ENCODE data around the gene CD82.
"Not testable (repeated sequence)": the region's sequence is repeated elsewhere in the genome, so short reads cannot be mapped to it uniquely, and the experiment has no call there.

CD82 gene

GRCh38 chr11:44634401-44635281, 69.2 kb downstream of the CD82 start:
- no peak for DNase-seq
- in situ Hi-C loops (cut with MboI; ENCODE audit: low pct_unique_long_range_greater_than_20kb, low sequenced_read_pairs): no loop called here

- no peak for DNase-seq
- in situ Hi-C loops (cut with MboI; ENCODE audit: low pct_unique_long_range_greater_than_20kb, low sequenced_read_pairs): no loop called here
Observed at GRCh38 chr11:44637487-44637886, 72.0 kb downstream of the CD82 start.

DNA sequence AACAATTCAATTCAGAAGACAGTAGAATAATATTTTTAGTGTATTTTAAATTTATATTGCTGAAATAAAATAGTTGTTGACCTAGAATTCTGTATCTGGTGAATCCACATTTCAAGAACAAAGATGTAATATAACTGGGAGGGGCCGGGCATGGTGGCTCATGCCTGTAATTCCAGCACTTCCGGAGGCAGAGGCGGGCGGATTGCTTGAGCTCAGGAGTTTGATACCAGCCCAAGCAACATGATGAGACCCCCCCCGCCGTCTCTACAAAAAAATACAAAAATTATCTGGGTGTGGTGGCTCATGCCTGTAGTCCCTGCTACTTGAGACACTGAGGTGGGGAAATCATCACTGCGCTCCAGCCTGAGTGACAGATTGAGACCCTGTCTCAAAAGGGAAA, 72.6 kb downstream of the CD82 start:
- no peak for DNase-seq
- in situ Hi-C loops (cut with MboI; ENCODE audit: low pct_unique_long_range_greater_than_20kb, low sequenced_read_pairs): no loop called here

DNA sequence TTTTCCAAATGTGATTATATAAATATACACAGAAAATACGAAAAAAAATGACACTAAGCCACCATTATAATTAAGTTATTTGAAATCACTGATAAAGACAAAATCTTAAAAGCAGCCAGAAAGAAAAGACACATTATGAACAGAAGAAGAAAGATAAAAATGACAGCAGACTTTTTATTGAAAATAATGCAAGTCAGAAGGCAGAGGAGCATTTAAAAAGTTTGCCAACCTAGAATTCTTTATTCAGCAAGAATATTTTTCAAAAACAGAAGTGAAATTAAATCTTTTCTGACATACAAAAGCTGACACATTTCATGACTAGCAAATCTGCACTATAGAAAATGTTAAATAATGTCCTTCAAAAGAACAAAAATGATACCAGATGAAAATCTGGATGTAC, 77.8 kb downstream of the CD82 start:
- DNase-seq: no peak
- in situ Hi-C loops (cut with MboI; ENCODE audit: low pct_unique_long_range_greater_than_20kb, low sequenced_read_pairs): no loop called here

DNA sequence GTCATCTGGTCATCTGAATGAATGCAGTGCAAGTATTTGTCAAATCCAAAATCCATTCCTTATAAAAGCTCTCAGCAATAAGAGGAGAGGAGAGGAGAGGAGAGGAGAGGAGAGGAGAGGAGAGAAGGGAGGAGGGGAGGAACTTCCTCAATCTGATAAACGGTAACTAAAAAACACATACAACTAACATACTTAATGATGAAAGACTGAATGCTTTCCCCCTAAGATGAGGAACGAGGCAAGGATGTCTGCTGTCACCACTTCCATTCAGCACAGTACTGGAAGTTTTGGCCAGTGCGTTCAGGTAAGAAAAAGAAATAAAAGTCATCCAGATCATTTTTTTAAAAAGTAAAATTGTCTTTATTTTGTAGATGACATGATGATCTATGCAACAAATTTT, 80.4 kb downstream of the CD82 start:
- DNase-seq: no peak
- in situ Hi-C loops (cut with MboI; ENCODE audit: low pct_unique_long_range_greater_than_20kb, low sequenced_read_pairs): no loop called here

- DNase-seq; in situ Hi-C loops (cut with MboI; ENCODE audit: low pct_unique_long_range_greater_than_20kb, low sequenced_read_pairs): not testable (repeated sequence)
Observed at GRCh38 chr11:44647255-44647955, 81.9 kb downstream of the CD82 start.

GRCh38 chr11:44648109-44648508, 82.6 kb downstream of the CD82 start:
- no peak for DNase-seq
- in situ Hi-C loops (cut with MboI; ENCODE audit: low pct_unique_long_range_greater_than_20kb, low sequenced_read_pairs): no loop called here

DNA sequence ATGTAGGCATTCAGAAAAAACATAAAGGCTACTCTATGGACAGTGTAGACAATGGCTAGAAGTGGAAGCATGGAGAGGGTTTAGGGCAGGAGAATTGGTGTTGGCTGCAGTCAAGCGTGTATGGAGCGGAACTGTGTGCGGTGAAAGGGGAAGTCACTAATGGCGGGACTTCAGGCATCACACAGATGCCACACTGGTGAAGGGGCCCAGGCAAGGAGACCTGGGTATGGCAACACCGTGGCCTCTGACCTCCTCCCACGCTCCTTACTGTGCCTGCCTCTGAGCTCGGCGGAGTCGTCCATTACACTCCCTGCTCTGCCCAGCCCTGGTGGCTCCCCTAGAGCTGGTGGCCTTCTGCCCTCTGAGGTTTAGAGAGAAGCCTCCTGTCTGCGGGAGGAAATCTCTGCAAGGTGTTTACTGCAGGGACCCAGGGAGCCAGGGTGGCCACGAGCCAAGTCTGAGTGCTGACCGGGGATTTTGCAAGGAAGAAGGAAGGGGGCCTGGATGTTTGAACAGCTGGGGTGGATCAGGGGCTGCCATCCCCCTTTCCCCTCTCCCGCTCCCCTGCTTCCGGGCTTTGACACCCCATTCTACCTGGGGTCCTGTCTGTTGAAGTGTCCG, 86.2 kb downstream of the CD82 start:
- in situ Hi-C loops (cut with MboI; ENCODE audit: low pct_unique_long_range_greater_than_20kb, low sequenced_read_pairs): no loop called here
- DNase-seq: peak; percentile 65

DNA sequence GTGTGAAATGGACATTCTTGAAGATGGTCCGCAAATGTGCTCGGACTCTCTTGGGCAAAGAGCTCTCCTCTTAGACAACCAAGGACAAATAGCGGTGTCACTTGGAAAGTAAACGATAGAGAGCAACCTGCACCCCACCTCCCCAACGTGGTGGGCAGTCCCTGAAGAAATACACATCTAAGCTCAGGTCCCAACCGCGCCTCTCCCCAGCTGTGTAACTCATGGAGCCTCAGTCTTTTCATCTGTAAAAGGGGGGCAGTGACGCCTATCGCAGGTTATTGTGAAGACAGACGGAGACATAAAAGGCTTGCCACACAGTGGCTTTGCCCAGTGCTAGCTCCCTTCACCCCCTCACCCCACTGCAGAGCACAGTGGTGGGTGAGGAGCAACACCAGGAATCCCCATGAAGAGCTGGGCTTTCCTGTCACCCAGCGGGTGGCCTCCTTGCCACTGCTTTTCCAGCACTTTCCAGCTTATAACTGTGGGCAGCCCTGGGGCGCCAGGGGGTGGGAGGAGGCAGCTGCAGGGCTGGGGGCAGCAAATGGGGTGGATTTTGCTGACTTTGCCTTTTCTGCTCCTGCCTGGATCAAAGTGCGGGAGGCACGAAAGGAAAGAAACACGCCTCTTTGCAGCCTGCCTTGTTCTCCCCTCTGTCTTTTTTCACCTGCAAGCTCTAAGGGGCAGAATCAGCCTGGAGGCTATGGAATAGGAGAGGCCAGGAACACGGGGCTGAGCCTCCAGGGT, 87.6 kb downstream of the CD82 start:
- DNase-seq: no peak
- in situ Hi-C loops (cut with MboI; ENCODE audit: low pct_unique_long_range_greater_than_20kb, low sequenced_read_pairs): no loop called here

DNA sequence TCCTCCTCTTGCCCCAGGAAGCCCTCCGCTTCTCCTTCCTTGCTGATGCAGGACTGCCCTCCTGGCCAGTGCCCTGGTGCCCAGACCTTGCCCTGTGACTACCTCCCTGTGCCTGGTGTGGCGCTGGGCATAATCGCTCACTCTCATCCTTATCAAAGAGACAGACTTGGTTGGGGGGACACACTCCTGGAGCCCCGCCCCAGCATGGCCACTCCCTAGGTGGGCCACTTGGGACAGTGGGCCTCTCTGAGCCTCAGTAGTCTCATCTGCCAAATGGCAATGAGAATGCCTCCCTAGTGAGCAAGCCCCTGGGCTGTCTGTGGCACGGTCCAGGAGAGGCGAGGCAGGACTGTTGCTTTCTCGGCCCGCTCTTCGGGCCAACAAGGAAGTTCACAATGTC, 88.6 kb downstream of the CD82 start:
- in situ Hi-C loops (cut with MboI; ENCODE audit: low pct_unique_long_range_greater_than_20kb, low sequenced_read_pairs): no loop called here
- DNase-seq: no peak

DNA sequence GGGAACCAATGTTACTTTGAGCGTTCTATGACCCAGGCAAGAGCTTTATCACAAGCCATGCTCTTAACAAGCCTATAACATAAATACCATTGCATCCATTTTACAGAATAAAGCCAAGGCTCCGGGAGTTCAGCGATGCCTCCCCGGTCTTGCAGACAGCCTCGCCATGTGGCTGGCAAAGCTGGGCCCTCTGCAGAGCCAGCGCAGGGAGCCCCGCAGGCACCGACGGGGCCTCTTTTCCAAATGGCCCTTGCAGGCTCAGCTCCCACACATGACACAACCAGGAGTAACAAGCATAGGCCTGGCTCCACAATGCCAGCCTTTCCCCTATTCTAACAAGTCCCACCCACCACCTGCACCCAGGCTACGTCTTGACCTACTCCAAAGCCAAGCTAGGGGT, 89.1 kb downstream of the CD82 start:
- no peak for DNase-seq
- in situ Hi-C loops (cut with MboI; ENCODE audit: low pct_unique_long_range_greater_than_20kb, low sequenced_read_pairs): no loop called here

DNA sequence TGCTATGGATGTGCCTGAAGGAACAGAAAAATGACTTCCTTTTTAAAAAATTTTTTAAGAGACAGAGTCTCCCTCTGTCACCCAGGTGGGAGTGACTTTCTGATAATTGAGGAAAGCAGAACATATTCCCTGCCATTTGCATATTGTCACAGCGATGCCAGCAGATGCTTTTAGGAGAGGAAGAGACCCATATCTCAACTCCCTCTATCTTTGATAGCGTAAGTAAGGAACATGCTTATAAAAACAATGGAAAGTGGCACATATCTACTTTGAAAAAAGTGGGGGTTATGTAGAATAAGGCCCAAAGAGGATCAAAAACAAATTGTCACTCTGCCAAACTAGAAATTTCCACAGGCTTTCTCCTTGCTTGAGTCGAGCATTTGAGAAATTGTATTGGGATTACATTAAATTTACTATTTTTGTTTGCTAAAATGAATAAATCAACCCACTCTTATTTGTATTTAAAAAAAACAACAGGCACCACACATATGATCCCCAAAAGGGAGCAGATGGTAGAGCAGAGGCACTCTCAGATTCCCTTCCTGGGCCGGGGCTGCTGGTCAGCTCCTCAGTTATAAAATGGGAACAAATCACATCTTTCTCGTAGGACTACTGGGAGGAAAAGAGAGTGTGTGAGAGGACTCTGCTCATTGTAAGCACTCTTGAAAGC, 92.5 kb downstream of the CD82 start:
- no peak for DNase-seq
- in situ Hi-C loops (cut with MboI; ENCODE audit: low pct_unique_long_range_greater_than_20kb, low sequenced_read_pairs): no loop called here

DNA sequence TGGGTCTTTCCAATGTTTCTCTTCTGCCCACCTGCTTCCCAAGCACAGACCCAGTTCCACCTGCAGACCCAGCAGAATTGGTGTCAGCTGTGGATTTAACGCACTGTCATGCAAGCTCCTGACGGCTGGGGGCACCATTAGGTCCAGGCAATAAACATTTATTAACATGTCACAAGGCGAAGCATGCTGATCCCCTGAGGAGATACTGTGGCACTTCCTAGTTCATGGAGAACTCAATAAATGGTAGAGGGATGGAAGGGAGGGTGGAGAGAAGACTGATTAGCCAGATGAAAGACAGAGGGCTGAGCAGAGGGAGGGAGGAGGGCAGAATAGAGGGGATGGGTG, 93.0 kb downstream of the CD82 start:
- peak; percentile 14 for DNase-seq
- in situ Hi-C loops (cut with MboI; ENCODE audit: low pct_unique_long_range_greater_than_20kb, low sequenced_read_pairs): no loop called here

- in situ Hi-C loops (cut with MboI; ENCODE audit: low pct_unique_long_range_greater_than_20kb, low sequenced_read_pairs): no loop called here
- DNase-seq: no peak
Observed at GRCh38 chr11:44659641-44660040, 94.2 kb downstream of the CD82 start.

DNA sequence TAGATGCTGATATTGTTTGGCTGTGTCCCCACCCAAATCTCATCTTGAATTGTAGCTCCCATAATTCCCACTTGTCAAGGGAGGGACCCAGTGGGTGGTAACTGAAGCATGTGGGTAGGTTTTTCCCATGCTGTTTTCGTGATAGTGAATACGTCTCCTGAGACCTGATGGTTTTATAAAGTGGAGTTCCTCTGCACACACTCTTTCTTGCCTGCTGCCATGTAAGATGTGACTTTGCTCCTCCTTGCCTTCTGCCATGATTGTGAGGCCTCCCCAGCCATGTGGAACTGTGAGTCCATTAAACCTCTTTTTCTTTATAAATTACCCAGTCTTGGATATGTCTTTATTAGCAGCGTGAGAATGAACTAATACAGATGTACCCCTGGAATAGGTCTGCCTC, 95.1 kb downstream of the CD82 start:
- DNase-seq; in situ Hi-C loops (cut with MboI; ENCODE audit: low pct_unique_long_range_greater_than_20kb, low sequenced_read_pairs): not testable (repeated sequence)

GRCh38 chr11:44661311-44661717, 95.9 kb downstream of the CD82 start:
- DNase-seq: no peak
- in situ Hi-C loops (cut with MboI; ENCODE audit: low pct_unique_long_range_greater_than_20kb, low sequenced_read_pairs): no loop called here

All from KBM-7 (cell line).